ENCODE measurements around the gene FIG4.
A peak's percentile ranks its signal among the peaks of the same experiment; 100 is the strongest.
"Not testable (repeated sequence)": the region's sequence is repeated elsewhere in the genome, so short reads cannot be mapped to it uniquely, and the experiment has no call there.

FIG4 gene

DNA sequence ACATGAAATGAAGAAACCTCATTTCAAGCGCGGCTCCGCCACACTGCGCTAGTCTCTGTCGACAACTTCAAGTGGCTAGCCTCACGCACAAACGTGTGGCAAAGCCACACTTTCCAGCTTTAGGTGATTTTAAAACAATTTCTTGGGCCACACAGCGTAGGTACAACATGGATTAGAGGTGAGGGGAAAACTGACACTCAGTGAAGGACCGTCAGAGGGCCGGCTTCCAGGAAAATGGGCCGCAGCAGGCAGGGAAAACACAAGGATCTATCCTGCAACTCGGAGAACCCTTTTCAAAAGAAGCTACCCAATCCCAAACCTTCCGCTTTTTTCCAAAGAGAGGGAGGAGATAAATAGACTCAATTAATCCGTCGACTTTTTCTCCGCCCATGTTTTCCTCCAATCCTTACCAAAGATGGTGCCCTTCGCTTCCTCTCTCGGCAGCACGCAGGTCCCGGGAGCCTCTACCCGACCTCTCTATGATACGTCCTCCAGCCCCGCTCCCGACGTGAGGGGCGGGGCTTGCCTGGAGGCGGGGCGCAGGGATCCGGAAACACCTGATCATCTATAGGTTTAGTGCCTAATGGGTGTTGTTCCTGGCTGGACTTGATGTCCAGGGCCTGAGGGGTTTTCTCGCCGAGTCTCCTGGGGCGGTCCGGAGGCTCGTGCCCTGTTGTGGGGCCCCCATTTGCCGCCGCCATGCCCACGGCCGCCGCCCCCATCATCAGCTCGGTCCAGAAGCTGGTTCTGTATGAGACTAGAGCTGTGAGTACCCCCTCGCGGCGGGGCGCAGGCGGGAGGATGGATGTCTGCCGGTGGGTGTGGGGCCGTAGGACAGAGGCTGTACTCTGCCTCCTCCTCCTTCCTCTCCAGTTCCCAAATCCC lies at the start of gene FIG4, which contains the start of gene AK9:
FIG4 (plus strand) TSS at position 560 of the 885 bp plus-strand sequence; CDS start at position 700, 140 bp downstream.
AK9 (minus strand) TSS at position 466 of the 885 bp plus-strand sequence. CDS start 15,457 bp downstream, outside the sequence.
- DNase-seq = peak; percentile 88 to 91

- no peak for DNase-seq
Observed at GRCh38 chr6:109644131-109644530, 47.0 kb upstream of the FIG4 start.

DNA sequence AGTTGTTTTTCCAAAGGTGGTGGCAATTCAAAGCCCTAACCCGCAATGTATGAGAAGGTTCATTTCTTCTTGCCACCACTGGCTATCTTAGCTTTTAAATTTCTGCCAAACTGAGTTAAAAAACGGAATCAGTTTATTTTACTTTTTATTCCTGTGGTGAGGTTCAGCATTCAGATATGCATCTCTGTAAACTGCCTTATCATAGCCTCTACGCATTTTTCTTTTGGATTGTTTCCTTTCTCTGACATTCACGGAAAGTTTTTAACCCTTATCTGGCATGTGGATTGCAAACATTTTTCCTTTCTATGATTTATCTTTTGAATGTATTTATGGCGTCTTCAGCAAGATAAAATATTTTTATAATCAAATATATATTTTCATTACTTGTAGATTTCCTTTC lies 37.8 kb upstream of the FIG4 start:
- DNase-seq = no peak

- no peak for DNase-seq
Observed at GRCh38 chr6:109655761-109656262, 35.3 kb upstream of the FIG4 start.

- no peak for DNase-seq
Observed at GRCh38 chr6:109660526-109661320, 30.4 kb upstream of the FIG4 start.

- no peak for DNase-seq
Observed at GRCh38 chr6:109662192-109662591, 28.9 kb upstream of the FIG4 start.

DNA sequence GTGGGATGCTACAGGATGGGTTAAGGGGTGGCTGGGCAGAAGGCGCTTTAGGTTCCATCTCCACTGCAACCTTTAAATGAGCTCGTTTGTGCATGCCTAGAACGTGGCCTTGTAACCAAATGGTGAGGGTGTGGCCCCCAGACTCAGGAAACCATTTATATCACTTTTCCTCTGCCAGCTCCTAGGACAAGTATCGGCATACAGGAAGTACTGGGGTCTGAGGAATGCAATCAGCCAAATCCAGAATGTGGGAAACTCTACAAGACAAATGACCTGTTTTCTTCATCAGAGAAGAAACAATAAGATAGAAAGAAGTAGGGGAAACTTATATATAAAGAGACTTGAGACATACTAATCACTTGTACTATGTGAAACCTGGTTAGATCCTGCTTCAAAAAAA lies 21.3 kb upstream of the FIG4 start:
- DNase-seq = no peak

DNA sequence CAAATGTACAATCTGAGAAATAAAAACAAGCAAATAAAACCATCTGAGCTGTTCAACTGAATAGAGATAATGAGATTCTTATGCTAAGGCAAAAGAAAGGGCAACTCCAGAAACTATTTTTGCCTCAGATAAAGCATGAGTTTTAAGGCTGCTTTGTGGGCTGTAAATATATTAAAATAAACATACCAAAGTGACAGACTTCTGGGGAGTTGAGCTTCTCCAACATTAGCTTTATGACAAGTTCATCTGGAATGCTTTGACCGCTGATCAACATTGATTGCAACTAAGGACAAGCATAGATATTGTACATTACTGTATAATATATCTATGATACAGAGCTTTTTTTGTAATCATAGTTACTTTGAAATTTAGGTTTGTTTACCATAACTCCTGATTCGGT lies 19.4 kb upstream of the FIG4 start:
- no peak for DNase-seq

- no peak for DNase-seq
Observed at GRCh38 chr6:109672175-109672574, 18.9 kb upstream of the FIG4 start.

DNA sequence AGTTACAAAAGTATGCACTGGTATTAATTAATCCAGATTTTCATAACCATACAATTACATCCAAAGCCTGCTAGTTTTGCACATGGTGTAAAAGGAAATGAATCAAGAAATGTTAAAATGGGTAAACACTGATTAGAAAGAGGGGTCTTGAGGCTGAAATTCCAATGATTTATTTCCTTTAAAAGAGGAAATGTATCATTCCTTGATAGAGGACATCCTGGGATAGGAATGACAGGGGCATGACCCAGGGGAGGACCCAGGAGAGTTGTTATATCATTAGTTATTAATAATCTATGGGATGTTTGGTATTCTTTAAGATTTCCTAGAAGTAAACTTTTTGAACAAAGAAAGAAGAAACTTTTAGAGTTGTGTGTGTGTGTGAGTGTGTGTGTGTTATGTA lies 18.3 kb upstream of the FIG4 start:
- DNase-seq = no peak

- DNase-seq = no peak
Observed at GRCh38 chr6:109676724-109677123, 14.4 kb upstream of the FIG4 start.

DNA sequence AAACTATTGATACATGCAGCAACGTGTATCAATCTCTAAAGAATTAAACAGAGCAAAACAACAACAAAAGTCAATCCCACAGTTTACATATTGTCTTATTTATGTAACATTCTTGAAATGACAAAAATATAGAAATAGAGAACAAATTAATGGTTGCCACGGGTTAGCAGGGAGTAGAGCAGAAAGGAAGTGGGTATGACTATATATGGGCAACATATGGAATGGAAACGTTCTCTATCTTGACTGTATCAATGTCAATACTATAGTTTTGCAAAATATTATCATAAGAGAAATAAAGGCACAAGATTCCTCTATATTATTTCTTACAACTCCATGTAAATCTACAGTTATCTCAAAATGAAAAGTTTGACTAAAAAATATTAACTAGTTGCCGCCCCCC lies 12.9 kb upstream of the FIG4 start:
- DNase-seq = no peak

DNA sequence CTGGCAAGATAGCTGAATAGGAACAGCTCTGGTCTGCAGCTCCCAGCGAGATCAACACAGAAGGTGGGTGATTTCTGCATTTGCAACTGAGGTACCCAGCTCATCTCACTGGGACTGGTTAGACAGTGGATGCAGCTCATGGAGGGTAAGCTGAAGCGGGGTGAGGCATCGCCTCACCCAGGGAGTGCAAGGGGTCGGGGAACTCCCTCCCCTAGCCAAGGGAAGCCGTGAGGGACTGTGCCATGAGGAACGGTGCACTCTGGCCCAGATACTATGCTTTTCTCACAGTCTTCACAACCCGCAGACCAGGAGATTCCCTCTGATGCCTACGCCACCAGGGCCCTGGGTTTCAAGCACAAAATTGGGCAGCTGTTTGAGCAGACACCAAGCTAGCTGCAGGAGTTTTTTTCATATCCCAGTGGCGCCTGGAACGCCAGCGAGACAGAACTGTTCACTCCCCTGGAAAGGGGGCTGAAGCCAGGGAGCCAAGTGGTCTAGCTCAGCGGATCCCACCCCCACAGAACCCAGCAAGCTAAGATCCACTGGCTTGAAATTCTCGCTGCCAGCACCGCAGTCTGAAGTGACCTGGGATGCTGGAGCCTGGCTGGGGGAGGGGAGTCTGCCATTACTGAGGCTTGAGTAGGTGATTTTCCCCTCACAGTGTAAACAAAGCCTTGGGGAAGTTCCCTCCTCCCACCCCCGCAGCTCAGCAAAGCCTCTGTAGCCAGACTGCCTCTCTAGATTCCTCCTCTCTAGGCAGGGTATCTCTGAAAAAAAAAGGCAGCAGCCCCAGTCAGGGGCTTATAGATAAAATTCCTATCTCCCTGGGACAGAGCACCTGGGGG lies 12.2 kb upstream of the FIG4 start:
- DNase-seq = not testable (repeated sequence)

GRCh38 chr6:109686566-109687265 lies 4.4 kb upstream of the FIG4 start:
- no peak for DNase-seq

DNA sequence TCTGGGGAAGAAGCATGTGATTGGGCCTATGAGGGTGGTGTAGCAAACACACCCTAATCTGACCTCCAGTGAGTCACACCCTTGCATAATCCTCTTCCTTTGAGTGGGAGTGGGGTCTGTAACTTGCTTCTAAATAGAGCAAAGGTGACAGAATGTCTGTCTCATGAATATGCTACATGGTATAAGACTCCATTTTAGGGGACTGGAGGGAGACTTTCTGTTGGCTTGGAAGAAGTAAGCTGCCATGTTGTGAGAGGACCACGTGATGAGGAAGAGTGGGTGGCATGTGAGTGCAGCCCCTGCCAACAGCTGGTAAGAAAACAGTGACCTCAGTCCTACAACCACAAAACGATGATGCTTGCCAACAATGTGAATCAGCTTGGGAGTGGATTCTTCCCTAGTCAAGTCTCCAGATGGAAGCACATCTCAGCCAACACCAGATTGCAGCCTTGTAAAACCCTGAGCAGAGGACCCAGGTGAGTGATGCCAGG lies 3.8 kb upstream of the FIG4 start:
- no peak for DNase-seq

GRCh38 chr6:109690373-109690736 lies 741 bp upstream of the FIG4 start:
- peak; percentile 60 to 62 for DNase-seq

- no peak for DNase-seq
Observed at GRCh38 chr6:109693111-109693510, 2.0 kb downstream of the FIG4 start.

- no peak for DNase-seq
Observed at GRCh38 chr6:109695468-109695867, 4.4 kb downstream of the FIG4 start.

- DNase-seq = no peak
Observed at GRCh38 chr6:109696355-109696754, 5.3 kb downstream of the FIG4 start.

DNA sequence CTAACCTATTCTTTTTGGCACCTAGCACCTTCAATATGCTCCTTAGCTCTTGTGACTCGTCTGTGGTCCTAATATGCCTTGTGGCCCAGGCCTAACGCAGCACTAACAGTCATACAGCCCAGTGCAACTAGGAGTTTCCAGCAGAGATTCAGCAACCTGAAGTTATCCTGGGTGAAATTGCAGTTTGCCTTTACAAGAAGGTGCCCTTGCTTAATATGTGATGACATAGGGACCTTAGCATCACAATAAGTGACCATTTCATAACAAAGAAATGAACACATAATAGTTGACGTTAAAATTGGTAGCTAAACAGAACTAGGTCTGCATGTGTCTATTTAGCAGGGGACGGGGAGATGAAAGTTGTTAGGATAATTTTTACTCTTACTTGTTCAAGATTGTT lies 10.1 kb downstream of the FIG4 start:
- DNase-seq = no peak

- no peak for DNase-seq
Observed at GRCh38 chr6:109701774-109702173, 10.7 kb downstream of the FIG4 start.

DNA sequence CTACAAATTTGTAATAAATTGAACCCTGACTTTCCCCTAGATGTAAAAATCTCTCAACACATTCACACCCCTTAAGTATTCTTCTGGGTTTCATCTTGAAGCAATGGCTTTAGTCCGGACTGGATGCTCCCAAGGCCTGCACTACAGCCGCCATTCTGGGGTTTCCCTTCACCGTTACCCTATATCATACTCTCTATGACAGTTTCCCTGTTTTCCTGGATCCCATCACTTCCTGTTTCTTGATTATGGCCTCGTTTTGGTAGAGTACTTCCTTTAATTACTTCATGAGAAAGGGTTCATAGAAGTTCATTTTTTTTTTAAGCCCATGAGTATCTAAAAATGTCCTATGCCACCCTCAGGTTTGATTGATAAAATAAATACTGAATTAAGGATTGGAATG lies 11.7 kb downstream of the FIG4 start:
- DNase-seq = no peak

All from activated CD4-positive, alpha-beta T cell treated with anti-CD3 and anti-CD28 coated beads for 4 hours (primary cell).